ENCODE results near the gene ALDH3B1. TPM values are rescaled to one million over a fixed set of nuclear protein-coding genes. Genes with fewer than 3 reads are reported as not detected.
A peak's percentile ranks its signal among the peaks of the same experiment; 100 is the strongest.
"Not testable (repeated sequence)": the region's sequence is repeated elsewhere in the genome, so short reads cannot be mapped to it uniquely, and the experiment has no call there.

ALDH3B1 gene
- total RNA-seq (2013), result 81.1 TPM
- polyA plus RNA-seq, result 10 to 100 TPM; 79.8 to 89.1 (median 86.7) TPM
- polyA minus RNA-seq, result 75.9 and 121 TPM in 2 replicates
- 6.7 to 78.3 (median 65.7) reads per million in 11 experiments for total RNA-seq

- H3K4me1 ChIP-seq (ENCODE audit: control insufficient read depth in 1 of 2, insufficient read depth in 2 of 2, low read length in 2 of 2), result peaks cover 76 to 85% of the 10 kb centered on the region in 2 donors
- 8% methylated on average over 28 of the region's 33 CpGs for WGBS (ENCODE audit: insufficient coverage)
- peak within 1 kb of the TSS; percentile 94 for H3K4me2 ChIP-seq (replicated peaks; ENCODE audit: extremely low read depth, low read length, poor library complexity, severe bottlenecking)
- H3K36me3 ChIP-seq (replicated peaks in 1 of 2; ENCODE audit: control insufficient read depth in 1 of 2, insufficient read depth in 2 of 2, low read length in 2 of 2), result peaks cover under 1 to 16% of the 10 kb centered on the region in 2 donors
- peaks cover 38% of the 10 kb centered on the region for H4K20me1 ChIP-seq (ENCODE audit: insufficient read depth, low read length)
- peak within 1 kb of the TSS; percentile 91 to 97 (median 95) for H3K27ac Mint-ChIP-seq
- no peaks in the 10 kb centered on the region for H3K9me3 Mint-ChIP-seq
- peaks cover 74% of the 10 kb centered on the region for H3K4me1 Mint-ChIP-seq
- H3K36me3 Mint-ChIP-seq, result peaks cover 15 to 20% of the 10 kb centered on the region in 2 donors
- no peak for TF ChIP-seq CTCF (IDR thresholded peaks at IDR 0.05)
- peak; percentile 83 to 90 (median 87) for DNase-seq
- peak within 1 kb of the TSS; percentile 79 for H2AFZ ChIP-seq (ENCODE audit: insufficient read depth, low read depth, low read length, poor library complexity, severe bottlenecking)
- H3K27me3 ChIP-seq (ENCODE audit: control insufficient read depth in 2 of 2, insufficient read depth in 2 of 2, low read length in 2 of 2), result no peaks in the 10 kb centered on the region
- no peaks in the 10 kb centered on the region for H3K9me3 ChIP-seq (replicated peaks in 1 of 2; ENCODE audit: control insufficient read depth in 1 of 2, insufficient read depth in 1 of 2, low read length in 2 of 2)
- H3K4me3 ChIP-seq (replicated peaks in 1 of 3; ENCODE audit: low read depth in 2 of 3, low read length in 3 of 3), result peak within 1 kb of the TSS; percentile 52 to 89 (median 60)
- H3K27me3 Mint-ChIP-seq (ENCODE audit: low read depth in 3 of 3), result peaks cover 0 to 1% (median 0%) of the 10 kb centered on the region in 3 donors
- intact Hi-C loops (cut with micrococcal nuclease), result loop anchor here in 1 of 2 donors (2.0 to 5.0 kb wide), 3 partner anchors 26 to 197 kb away; partner anchors contain the start of gene CHKA
- peak within 1 kb of the TSS; percentile 90 to 94 for H3K27ac ChIP-seq (ENCODE audit: low read depth in 1 of 2, low read length in 2 of 2)
- peak within 1 kb of the TSS; percentile 83 to 92 for H3K4me3 Mint-ChIP-seq
- peaks cover 56% of the 10 kb centered on the region for H3K79me2 ChIP-seq (ENCODE audit: insufficient read depth, low read length)
- peak within 1 kb of the TSS; percentile 75 for H3K9ac ChIP-seq (ENCODE audit: insufficient read depth, low read length, poor library complexity, severe bottlenecking)
Measured at GRCh38 chr11:68010090-68011041, at the start of gene ALDH3B1. ALDH3B1 (plus strand) TSS chr11:68010327; CDS start chr11:68015298, 4,971 bp downstream.

GRCh38 chr11:67963217-67963616 is 46.9 kb upstream of the ALDH3B1 start:
- peaks cover 14 to 45% (median 31%) of the 10 kb centered on the region in 3 donors for H3K27me3 Mint-ChIP-seq (ENCODE audit: low read depth in 3 of 3)
- H3K4me3 ChIP-seq (replicated peaks in 1 of 3; ENCODE audit: low read depth in 2 of 3, low read length in 3 of 3); H3K9me3 ChIP-seq (replicated peaks in 1 of 2; ENCODE audit: control insufficient read depth in 1 of 2, insufficient read depth in 1 of 2, low read length in 2 of 2); H4K20me1 ChIP-seq (ENCODE audit: insufficient read depth, low read length); H3K4me3 Mint-ChIP-seq; H3K4me1 ChIP-seq (ENCODE audit: control insufficient read depth in 1 of 2, insufficient read depth in 2 of 2, low read length in 2 of 2); H3K27ac Mint-ChIP-seq; DNase-seq; H3K9ac ChIP-seq (ENCODE audit: insufficient read depth, low read length, poor library complexity, severe bottlenecking); H3K9me3 Mint-ChIP-seq; H2AFZ ChIP-seq (ENCODE audit: insufficient read depth, low read depth, low read length, poor library complexity, severe bottlenecking); H3K79me2 ChIP-seq (ENCODE audit: insufficient read depth, low read length); H3K4me2 ChIP-seq (replicated peaks; ENCODE audit: extremely low read depth, low read length, poor library complexity, severe bottlenecking); H3K36me3 ChIP-seq (replicated peaks in 1 of 2; ENCODE audit: control insufficient read depth in 1 of 2, insufficient read depth in 2 of 2, low read length in 2 of 2); H3K27me3 ChIP-seq (ENCODE audit: control insufficient read depth in 2 of 2, insufficient read depth in 2 of 2, low read length in 2 of 2); H3K36me3 Mint-ChIP-seq; H3K4me1 Mint-ChIP-seq; intact Hi-C loops (cut with micrococcal nuclease); H3K27ac ChIP-seq (ENCODE audit: low read depth in 1 of 2, low read length in 2 of 2): not testable (repeated sequence)
- WGBS (ENCODE audit: insufficient coverage), result 90% methylated on average over 12 of the region's 16 CpGs

- H3K27ac Mint-ChIP-seq, result peak overlapping the region in 1 of 7 donors; percentile 54
- H3K9me3 Mint-ChIP-seq; H3K4me1 ChIP-seq (ENCODE audit: control insufficient read depth in 1 of 2, insufficient read depth in 2 of 2, low read length in 2 of 2); H3K79me2 ChIP-seq (ENCODE audit: insufficient read depth, low read length); H2AFZ ChIP-seq (ENCODE audit: insufficient read depth, low read depth, low read length, poor library complexity, severe bottlenecking); DNase-seq; H4K20me1 ChIP-seq (ENCODE audit: insufficient read depth, low read length); H3K4me1 Mint-ChIP-seq; H3K4me3 ChIP-seq (replicated peaks in 1 of 3; ENCODE audit: low read depth in 2 of 3, low read length in 3 of 3); H3K9me3 ChIP-seq (replicated peaks in 1 of 2; ENCODE audit: control insufficient read depth in 1 of 2, insufficient read depth in 1 of 2, low read length in 2 of 2); H3K9ac ChIP-seq (ENCODE audit: insufficient read depth, low read length, poor library complexity, severe bottlenecking); H3K36me3 ChIP-seq (replicated peaks in 1 of 2; ENCODE audit: control insufficient read depth in 1 of 2, insufficient read depth in 2 of 2, low read length in 2 of 2); H3K4me3 Mint-ChIP-seq; H3K36me3 Mint-ChIP-seq; H3K4me2 ChIP-seq (replicated peaks; ENCODE audit: extremely low read depth, low read length, poor library complexity, severe bottlenecking); H3K27me3 ChIP-seq (ENCODE audit: control insufficient read depth in 2 of 2, insufficient read depth in 2 of 2, low read length in 2 of 2); intact Hi-C loops (cut with micrococcal nuclease); H3K27ac ChIP-seq (ENCODE audit: low read depth in 1 of 2, low read length in 2 of 2): not testable (repeated sequence)
- H3K27me3 Mint-ChIP-seq (ENCODE audit: low read depth in 3 of 3), result peaks cover 14 to 38% (median 24%) of the 10 kb centered on the region in 3 donors
- WGBS (ENCODE audit: insufficient coverage), result 91% methylated on average over 4 of the region's 6 CpGs
Measured at GRCh38 chr11:67963879-67964278, 46.2 kb upstream of the ALDH3B1 start.

All from CD14-positive monocyte (primary cell).